CD4-positive, alpha-beta T cell treated with Interleukin-15 for 4 hours (primary cell): ENCODE results near the gene BACE1-AS.
"Not testable (repeated sequence)": the region's sequence is repeated elsewhere in the genome, so short reads cannot be mapped to it uniquely, and the experiment has no call there.

ENCODE experiments used
- DNase-seq: peaks from one replicate; pipeline ENCODE4 v3.0.0-alpha.2; 2020; ENCODE audit warnings: low spot score

BACE1-AS gene

GRCh38 chr11:117290809-117291396, at the start of gene BACE1-AS:
Gene BACE1-AS, plus strand, starts transcription at chr11:117291346.
- no peak for DNase-seq

GRCh38 chr11:117248341-117248740, 42.8 kb upstream of the BACE1-AS start:
- DNase-seq = no peak

- DNase-seq = no peak
Observed at GRCh38 chr11:117249571-117249970, 41.6 kb upstream of the BACE1-AS start.

DNA sequence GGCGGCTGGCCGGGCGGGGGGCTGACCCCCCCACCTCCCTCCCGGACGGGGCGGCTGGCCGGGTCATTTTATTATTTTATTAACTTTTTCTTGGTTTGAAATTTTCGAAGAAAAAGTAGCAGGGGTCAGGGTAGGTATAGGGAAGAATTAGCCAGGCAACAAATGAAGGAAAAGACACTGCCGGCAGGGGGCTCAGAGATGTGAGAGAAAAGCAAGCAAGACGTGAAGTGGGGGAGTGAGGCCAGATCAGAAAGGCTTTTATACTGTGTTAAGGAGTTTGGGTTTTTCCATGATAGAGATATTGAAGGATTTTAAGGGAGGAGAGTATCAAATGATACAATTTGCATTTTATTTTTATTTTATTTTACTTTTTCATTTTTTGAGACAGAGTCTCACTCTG, 39.6 kb upstream of the BACE1-AS start:
- DNase-seq = no peak

- no peak for DNase-seq
Observed at GRCh38 chr11:117255966-117256365, 35.2 kb upstream of the BACE1-AS start.

- DNase-seq = no peak
Observed at GRCh38 chr11:117256573-117256972, 34.6 kb upstream of the BACE1-AS start.

DNA sequence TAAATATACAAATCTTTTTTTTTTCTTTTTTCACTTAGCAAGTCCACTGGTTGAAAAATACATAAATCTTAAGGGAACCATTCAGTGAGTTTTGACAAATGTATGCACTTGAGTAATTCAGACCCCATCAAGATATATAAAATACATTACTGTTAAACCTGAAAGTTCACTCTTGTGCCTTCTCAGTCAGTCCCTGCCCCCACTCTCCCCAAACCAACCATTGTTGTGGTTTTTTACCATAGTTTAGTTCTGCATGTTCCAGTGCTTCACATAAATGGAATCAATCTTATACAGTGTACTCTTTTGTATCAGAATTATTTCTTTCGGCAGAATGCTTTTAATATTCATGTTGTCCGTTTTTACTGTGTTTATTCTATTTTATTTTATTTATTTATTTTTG, 32.6 kb upstream of the BACE1-AS start:
- DNase-seq = no peak

DNA sequence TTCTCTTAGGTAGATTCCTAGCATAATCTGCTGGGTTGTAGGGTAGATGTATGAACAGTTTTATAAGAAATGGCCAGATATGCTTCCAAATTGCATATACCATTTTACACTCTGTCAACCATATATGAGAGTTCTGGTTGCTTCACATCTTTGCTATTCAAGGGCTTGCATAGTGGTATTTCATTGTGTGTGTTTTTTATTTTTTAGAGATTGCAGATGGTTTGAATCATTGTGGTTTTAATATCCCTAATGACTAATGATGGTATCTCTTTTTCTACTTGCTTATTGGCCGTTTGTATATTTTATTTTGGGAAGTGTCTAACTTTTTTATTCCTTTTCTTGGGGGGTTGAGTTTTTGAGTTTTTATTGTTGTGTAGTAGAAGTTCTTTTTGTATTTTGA, 31.7 kb upstream of the BACE1-AS start:
- DNase-seq = no peak

DNA sequence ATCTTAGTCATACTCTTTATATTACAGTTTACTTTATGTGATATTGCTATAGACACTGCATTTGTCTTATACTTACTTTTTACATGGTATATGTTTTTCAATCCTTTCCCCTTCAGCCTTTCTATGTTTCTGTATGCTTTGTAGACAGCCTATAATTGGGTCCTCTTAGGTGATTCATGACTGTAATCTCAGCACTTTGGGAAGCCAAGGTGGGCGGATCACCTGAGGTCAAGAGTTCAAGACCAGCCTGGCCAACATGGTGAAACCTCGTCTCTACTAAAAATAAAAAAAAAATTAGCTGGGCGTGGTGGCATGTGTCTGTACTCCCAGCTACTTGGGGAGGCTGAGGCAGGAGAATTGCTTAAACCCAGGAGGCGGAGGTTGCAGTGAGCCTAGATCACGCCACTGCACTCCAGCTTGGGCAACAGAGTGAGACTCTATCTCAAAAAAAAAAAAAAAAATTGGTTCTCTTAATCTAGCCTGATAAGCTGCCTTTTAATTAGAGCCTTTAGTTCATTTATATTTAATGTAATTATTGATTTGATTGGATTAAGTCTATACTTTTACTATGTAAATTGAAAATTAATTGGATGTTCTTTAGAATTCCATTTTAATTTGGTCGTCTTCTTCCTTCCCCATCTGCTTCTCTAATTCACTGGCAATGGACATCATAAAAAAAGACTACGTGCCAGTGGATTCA, 26.4 kb upstream of the BACE1-AS start:
- not testable (repeated sequence) for DNase-seq

GRCh38 chr11:117265745-117266144, 25.4 kb upstream of the BACE1-AS start:
- no peak for DNase-seq

GRCh38 chr11:117269856-117270255, 21.3 kb upstream of the BACE1-AS start:
- no peak for DNase-seq

DNA sequence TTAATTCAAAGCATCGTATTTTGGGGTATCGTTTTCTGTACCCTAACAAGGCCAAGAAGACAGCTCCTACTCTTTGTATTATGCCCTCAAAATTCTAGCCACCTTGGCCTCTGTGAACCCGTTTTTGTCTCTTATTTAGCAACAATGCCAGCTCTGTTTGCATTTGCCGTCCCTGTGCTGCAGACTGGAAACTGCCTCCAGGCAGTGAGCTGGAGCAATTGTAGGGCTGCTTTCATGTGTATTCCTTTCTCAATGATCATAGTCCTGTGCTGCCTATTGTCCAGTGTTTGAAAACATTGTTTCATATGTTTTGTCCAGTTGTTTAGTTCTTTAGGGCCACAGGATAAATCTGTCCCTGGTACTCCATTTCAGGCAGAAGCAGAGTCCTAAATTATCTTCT, 19.9 kb upstream of the BACE1-AS start:
- no peak for DNase-seq

DNA sequence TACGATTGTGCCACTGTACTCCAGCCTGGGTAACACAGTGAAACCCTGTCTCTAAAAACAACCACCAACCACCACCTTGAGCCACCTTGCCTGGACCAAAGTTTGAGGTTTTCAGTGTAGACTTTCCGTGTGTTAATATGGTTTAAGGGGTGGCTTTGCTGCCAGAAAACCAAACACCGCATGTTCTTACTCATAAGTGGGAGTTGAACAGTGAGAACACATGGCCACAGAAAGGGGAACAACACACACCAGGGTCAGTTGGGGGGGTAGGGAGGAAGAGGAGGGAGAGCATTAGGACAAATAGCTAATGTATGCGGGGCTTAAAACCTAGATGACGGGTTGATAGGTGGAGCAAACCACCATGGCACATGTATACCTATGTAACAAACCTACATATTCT, 19.0 kb upstream of the BACE1-AS start:
- DNase-seq = not testable (repeated sequence)

DNA sequence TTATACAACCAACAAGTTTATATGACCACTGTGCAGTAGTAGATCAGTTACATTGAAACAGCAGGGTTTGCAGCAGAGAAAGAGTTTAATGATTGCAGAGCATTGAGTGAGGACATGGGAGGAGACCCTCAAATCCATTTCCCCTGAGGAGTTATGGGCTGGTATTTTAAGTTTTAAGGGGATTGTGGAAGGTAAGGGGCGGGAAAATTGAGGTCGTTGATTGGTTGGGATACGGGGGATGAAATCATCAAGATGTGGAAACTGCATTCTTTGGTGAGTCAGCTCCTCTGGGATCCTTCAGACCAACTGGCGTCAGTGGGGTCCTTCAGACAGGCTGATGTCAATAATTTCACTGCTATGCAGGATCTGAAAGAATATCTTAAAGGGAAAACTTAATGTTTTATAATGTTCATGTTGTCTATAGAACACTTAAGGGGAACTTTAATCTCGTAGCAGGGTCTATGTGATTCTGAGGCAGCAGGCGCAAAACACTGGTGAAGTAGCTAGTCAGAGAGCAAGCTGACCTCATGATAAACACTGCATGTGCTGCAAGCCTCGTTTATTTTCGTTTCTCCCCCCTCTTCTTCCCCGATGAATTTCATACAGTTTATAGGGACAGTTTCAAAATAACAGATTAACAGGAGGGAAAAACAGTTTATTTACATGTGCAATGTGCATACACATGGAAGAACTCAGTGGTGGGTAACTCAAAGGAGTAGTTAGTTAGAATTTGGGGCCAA, 17.4 kb upstream of the BACE1-AS start:
- no peak for DNase-seq

DNA sequence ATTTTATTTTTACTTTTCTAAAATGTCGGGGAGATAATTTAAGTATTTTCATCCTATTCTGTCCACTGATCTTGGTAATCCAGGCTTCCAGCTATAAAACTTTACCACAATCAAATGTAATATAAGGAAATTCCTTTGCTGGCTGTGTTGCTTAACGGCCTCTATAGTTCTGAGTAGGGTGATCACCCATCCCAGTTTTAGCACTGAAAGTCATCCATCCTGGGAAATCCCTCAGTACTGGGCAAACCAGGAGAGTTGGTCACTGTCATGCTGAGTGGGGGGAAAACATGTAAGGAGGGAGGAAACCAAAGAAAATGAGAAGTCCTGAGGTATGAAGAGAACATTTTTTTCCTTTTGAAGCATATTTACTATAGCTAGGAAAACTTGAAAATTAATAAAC, 12.8 kb upstream of the BACE1-AS start:
- no peak for DNase-seq

- DNase-seq = peak; percentile 47
Observed at GRCh38 chr11:117279711-117280376, 11.3 kb upstream of the BACE1-AS start.

DNA sequence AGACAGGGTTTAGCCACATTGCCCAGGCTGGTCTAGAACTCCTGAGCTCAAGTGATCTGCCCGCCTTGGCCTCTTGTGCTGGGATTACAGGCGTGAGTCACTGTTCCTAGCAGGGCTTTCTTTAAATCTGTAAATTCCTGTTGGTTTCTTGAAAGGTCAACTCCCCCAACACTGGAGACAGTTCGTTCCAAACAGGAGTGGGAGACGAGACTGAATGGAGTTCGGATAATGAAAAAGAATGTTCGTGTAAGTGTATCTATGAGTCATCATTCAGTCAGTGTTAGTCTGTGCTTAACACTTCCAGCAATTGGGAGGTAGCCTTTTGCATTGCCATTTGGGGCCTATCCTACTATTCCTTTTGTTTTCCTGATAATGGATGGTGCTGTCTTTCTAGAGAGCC, 10.0 kb upstream of the BACE1-AS start:
- no peak for DNase-seq

DNA sequence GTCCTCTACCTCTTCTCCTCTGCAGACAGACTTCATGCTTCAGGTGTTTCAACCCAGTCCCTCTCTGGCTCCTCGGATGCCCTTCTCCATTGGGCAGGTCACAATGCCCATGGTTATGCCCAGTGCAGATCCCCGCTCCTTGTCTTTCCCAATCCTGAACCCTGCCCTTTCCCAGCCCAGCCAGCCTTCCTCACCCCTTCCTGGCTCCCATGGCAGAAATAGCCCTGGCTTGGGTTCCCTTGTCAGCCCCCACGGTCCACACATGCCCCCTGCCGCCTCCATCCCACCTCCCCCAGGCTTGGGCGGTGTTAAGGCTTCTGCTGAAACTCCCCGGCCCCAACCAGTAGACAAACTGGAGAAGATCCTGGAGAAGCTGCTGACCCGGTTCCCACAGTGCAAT, 9.3 kb upstream of the BACE1-AS start:
- DNase-seq = no peak

DNA sequence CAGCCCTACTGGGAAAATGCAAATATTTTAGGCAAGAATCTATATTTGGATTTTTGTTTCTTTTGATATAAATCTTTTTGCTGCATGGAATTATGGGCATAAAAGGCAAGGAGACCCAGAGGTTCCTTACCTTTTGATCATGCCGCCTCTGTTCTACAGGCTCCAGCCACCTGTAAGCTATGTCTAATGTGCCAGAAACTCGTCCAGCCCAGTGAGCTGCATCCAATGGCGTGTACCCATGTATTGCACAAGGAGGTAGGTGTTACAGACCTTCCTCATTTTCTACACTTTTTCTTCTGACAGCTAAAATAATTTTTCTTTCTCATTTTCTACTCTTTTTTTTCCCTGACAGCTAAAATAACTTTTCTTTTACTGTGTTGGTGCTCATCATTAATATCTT, 8.2 kb upstream of the BACE1-AS start:
- no peak for DNase-seq

- no peak for DNase-seq
Observed at GRCh38 chr11:117284053-117284452, 7.1 kb upstream of the BACE1-AS start.

- DNase-seq = no peak
Observed at GRCh38 chr11:117286588-117286987, 4.6 kb upstream of the BACE1-AS start.

DNA sequence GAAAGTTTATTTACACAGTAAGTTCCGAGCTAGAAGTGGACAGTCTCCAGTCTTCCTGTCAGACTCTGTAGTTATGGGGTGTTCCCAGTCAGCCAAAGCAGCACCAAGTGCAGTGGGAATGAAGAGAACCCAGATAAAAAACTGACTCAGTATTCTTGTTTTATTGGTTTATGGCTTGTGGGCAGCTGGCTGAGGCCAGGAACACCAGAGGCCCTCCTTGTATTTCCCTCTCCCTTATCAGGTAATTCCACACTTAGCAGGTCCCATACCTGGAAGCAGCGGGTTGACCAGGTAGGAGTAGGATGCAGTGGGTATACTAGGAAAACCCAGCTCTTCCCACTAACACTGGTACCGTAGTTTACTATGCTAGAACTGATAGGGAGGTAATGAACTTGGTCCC, 3.5 kb upstream of the BACE1-AS start:
- DNase-seq = no peak

DNA sequence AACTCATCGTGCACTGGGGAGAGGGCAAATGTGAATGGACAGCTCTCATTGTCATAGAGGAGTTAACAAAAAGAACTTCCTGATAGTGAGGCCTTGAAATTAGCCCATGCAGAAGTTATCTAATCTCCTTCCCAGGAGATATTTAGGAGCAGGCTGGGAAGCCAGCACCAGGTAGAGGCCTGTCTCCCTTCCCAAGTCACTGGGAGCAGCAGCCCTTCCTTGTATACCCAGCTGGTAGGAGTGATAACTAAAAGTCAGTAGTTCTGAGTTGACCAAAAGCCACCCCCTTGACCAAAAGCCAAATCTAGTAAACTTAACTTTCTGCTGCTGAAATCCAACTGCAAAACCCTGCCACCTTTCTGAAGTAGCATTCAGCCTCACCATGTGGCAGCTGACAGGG, 1.4 kb upstream of the BACE1-AS start:
- DNase-seq = no peak
